T-helper 17 cell (primary cell): ENCODE results near the gene KLHL6. TPM values are rescaled to one million over a fixed set of nuclear protein-coding genes. Genes with fewer than 3 reads are reported as not detected.
"Not testable (repeated sequence)": the region's sequence is repeated elsewhere in the genome, so short reads cannot be mapped to it uniquely, and the experiment has no call there.

Experiments
- ATAC-seq: fragments of 150-1000 bp; cut with Tn5 transposase; 2 replicates; pipeline ENCODE4 v1.10.0; 2021; ENCODE audit warnings: mild to moderate bottlenecking, moderate library complexity
- DNase-seq, 3 donors: peaks; one replicate each; pipeline versions ENCODE4 v3.0.0 to v3.0.0-alpha.2; 2020 to 2021
- H3K9me3 ChIP-seq: one replicate; pipeline ENCODE4 v1.7.0; 2013; ENCODE audit warnings: low read length, mild to moderate bottlenecking; ENCODE audit not compliant: control insufficient read depth, poor library complexity, severe bottlenecking
- H3K27ac Mint-ChIP-seq: one replicate; pipeline ENCODE4 v1.8.0; 2022; ENCODE audit warnings: mild to moderate bottlenecking, moderate library complexity, mixed read lengths
- H3K27me3 Mint-ChIP-seq: one replicate; pipeline ENCODE4 v1.8.0; 2022; ENCODE audit warnings: mixed read lengths
- H3K36me3 Mint-ChIP-seq: one replicate; pipeline ENCODE4 v1.8.0; 2022; ENCODE audit warnings: low read depth, mixed read lengths
- H3K4me1 Mint-ChIP-seq: one replicate; pipeline ENCODE4 v1.8.0; 2022; ENCODE audit warnings: mild to moderate bottlenecking, mixed read lengths
- H3K4me3 Mint-ChIP-seq: one replicate; pipeline ENCODE4 v1.8.0; 2022; ENCODE audit warnings: mild to moderate bottlenecking, moderate library complexity, mixed read lengths
- total RNA-seq, 4 donors: library from RNA in 2 of 4; stranded (reverse) in 2 of 4; gene quantifications; one replicate each; pipeline ENCODE4 v1.2.3 and lab custom pipeline; 2022 to 2026

Gene KLHL6
- total RNA-seq, 2 donors from 2014 or later = 29.3 to 35.7 TPM

GRCh38 chr3:183448369-183449128 is 107.0 kb downstream of the KLHL6 start:
- no peaks in the 10 kb centered on the region for H3K27me3 Mint-ChIP-seq
- peak overlapping the region; percentile 97 for H3K4me3 Mint-ChIP-seq
- peak overlapping the region; percentile 88 for H3K27ac Mint-ChIP-seq
- no peak for DNase-seq
- ATAC-seq = no peak
- H3K4me1 Mint-ChIP-seq = peaks cover 12% of the 10 kb centered on the region
- no peaks in the 10 kb centered on the region for H3K9me3 ChIP-seq
- no peaks in the 10 kb centered on the region for H3K36me3 Mint-ChIP-seq

- H3K27me3 Mint-ChIP-seq = no peaks in the 10 kb centered on the region
- no peaks in the 10 kb centered on the region for H3K36me3 Mint-ChIP-seq
- H3K27ac Mint-ChIP-seq = peak overlapping the region; percentile 88
- no peaks in the 10 kb centered on the region for H3K9me3 ChIP-seq
- H3K4me3 Mint-ChIP-seq = peak overlapping the region; percentile 97
- DNase-seq (peak; percentile 46 to 53 (median 48)), ATAC-seq (peak; percentile 85)
- peaks cover 12% of the 10 kb centered on the region for H3K4me1 Mint-ChIP-seq
These were observed 108.1 kb downstream of the KLHL6 start for GRCh38 chr3:183447206-183448001.

GRCh38 chr3:183446838-183447205 is 108.7 kb downstream of the KLHL6 start:
- Mint-ChIP-seq H3K27ac (peak overlapping the region; percentile 88), H3K4me3 (peak overlapping the region; percentile 97), H3K27me3 (no peaks in the 10 kb centered on the region), H3K4me1 (peaks cover 12% of the 10 kb centered on the region), H3K36me3 (no peaks in the 10 kb centered on the region)
- ATAC-seq = no peak
- DNase-seq = no peak
- H3K9me3 ChIP-seq = no peaks in the 10 kb centered on the region

- DNase-seq (no peak), ATAC-seq (no peak)
- H3K9me3 ChIP-seq = no peaks in the 10 kb centered on the region
- H3K4me1 Mint-ChIP-seq = peaks cover 10% of the 10 kb centered on the region
- no peak overlapping the region for H3K4me3 Mint-ChIP-seq
- H3K27me3 Mint-ChIP-seq = no peaks in the 10 kb centered on the region
- no peak overlapping the region for H3K27ac Mint-ChIP-seq
- H3K36me3 Mint-ChIP-seq = no peaks in the 10 kb centered on the region
These were observed 110.8 kb downstream of the KLHL6 start for GRCh38 chr3:183444748-183445147.

GRCh38 chr3:183443395-183444385 is 111.8 kb downstream of the KLHL6 start:
- Mint-ChIP-seq H3K27ac (no peak overlapping the region), H3K4me1 (peaks cover 14% of the 10 kb centered on the region), H3K36me3 (no peaks in the 10 kb centered on the region), H3K27me3 (no peaks in the 10 kb centered on the region), H3K4me3 (no peak overlapping the region)
- DNase-seq = no peak
- no peak for ATAC-seq
- no peaks in the 10 kb centered on the region for H3K9me3 ChIP-seq

- no peaks in the 10 kb centered on the region for H3K27me3 Mint-ChIP-seq
- no peak overlapping the region for H3K4me3 Mint-ChIP-seq
- H3K4me1 Mint-ChIP-seq = peaks cover 15% of the 10 kb centered on the region
- ATAC-seq = no peak
- no peaks in the 10 kb centered on the region for H3K9me3 ChIP-seq
- H3K36me3 Mint-ChIP-seq = no peaks in the 10 kb centered on the region
- DNase-seq = no peak
- H3K27ac Mint-ChIP-seq = no peak overlapping the region
These were observed 112.5 kb downstream of the KLHL6 start for GRCh38 chr3:183442994-183443393.

- H3K4me1 Mint-ChIP-seq = peaks cover 32% of the 10 kb centered on the region
- H3K36me3 Mint-ChIP-seq, H3K9me3 ChIP-seq, DNase-seq, H3K27me3 Mint-ChIP-seq, ATAC-seq, H3K4me3 Mint-ChIP-seq, H3K27ac Mint-ChIP-seq: not testable (repeated sequence)
These were observed 115.0 kb downstream of the KLHL6 start for GRCh38 chr3:183440521-183440920.

GRCh38 chr3:183439515-183439914 is 116.0 kb downstream of the KLHL6 start:
- ATAC-seq = no peak
- Mint-ChIP-seq H3K4me1 (peaks cover 37% of the 10 kb centered on the region), H3K27ac (no peak overlapping the region), H3K36me3 (no peaks in the 10 kb centered on the region), H3K4me3 (no peak overlapping the region), H3K27me3 (no peaks in the 10 kb centered on the region)
- DNase-seq = no peak
- H3K9me3 ChIP-seq = no peaks in the 10 kb centered on the region

GRCh38 chr3:183438735-183439134 is 116.8 kb downstream of the KLHL6 start:
- ATAC-seq (no peak), DNase-seq (no peak)
- H3K27ac Mint-ChIP-seq = no peak overlapping the region
- no peaks in the 10 kb centered on the region for H3K36me3 Mint-ChIP-seq
- no peaks in the 10 kb centered on the region for H3K27me3 Mint-ChIP-seq
- no peaks in the 10 kb centered on the region for H3K9me3 ChIP-seq
- no peak overlapping the region for H3K4me3 Mint-ChIP-seq
- H3K4me1 Mint-ChIP-seq = peaks cover 37% of the 10 kb centered on the region

- ATAC-seq (no peak), DNase-seq (no peak)
- H3K27me3 Mint-ChIP-seq = no peaks in the 10 kb centered on the region
- peaks cover 37% of the 10 kb centered on the region for H3K4me1 Mint-ChIP-seq
- no peak overlapping the region for H3K27ac Mint-ChIP-seq
- H3K4me3 Mint-ChIP-seq = no peak overlapping the region
- H3K9me3 ChIP-seq = no peaks in the 10 kb centered on the region
- no peaks in the 10 kb centered on the region for H3K36me3 Mint-ChIP-seq
These were observed 117.6 kb downstream of the KLHL6 start for GRCh38 chr3:183437666-183438564.
